ENCODE measurements around the gene KPNA5.

KPNA5 gene

GRCh38 chr6:116745176-116745575 lies 64.2 kb downstream of the KPNA5 start:
- FAIRE-seq: no peak
- TF ChIP-seq, protein P1, sequence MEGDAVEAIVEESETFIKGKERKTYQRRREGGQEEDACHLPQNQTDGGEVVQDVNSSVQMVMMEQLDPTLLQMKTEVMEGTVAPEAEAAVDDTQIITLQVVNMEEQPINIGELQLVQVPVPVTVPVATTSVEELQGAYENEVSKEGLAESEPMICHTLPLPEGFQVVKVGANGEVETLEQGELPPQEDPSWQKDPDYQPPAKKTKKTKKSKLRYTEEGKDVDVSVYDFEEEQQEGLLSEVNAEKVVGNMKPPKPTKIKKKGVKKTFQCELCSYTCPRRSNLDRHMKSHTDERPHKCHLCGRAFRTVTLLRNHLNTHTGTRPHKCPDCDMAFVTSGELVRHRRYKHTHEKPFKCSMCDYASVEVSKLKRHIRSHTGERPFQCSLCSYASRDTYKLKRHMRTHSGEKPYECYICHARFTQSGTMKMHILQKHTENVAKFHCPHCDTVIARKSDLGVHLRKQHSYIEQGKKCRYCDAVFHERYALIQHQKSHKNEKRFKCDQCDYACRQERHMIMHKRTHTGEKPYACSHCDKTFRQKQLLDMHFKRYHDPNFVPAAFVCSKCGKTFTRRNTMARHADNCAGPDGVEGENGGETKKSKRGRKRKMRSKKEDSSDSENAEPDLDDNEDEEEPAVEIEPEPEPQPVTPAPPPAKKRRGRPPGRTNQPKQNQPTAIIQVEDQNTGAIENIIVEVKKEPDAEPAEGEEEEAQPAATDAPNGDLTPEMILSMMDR (IDR thresholded peaks at IDR 0.05; ENCODE audit: insufficient read depth, missing control alignments): no peak
- DNase-seq (ENCODE audit: insufficient read length, low spot score): no peak

- FAIRE-seq: no peak
- DNase-seq (ENCODE audit: insufficient read length, low spot score): no peak
- TF ChIP-seq, protein P1 (IDR thresholded peaks at IDR 0.05; ENCODE audit: insufficient read depth, missing control alignments): no peak
These were observed 80.8 kb downstream of the KPNA5 start for GRCh38 chr6:116761779-116762178.

DNA sequence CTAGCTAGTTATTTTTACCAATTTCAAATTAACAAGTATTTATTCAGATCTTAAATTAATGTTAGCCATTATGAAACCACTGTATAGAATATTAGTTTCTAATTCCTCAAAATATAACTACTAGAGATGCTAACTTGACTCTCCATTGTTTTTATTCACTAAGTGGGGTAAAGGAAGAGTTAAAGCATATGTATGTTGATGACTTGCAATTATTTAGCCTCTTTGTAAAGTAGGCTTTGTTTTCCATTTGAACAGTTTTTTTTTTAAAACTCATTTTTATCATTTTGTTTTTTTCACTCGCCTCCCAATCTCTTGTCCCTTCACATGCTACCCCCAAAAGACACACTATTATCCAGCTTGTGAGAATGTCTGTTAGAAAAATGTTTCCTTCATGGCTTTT lies 81.2 kb downstream of the KPNA5 start:
- FAIRE-seq: no peak

GRCh38 chr6:116763048-116763447 lies 82.0 kb downstream of the KPNA5 start:
- TF ChIP-seq, protein P1 (IDR thresholded peaks at IDR 0.05; ENCODE audit: insufficient read depth, missing control alignments): no peak
- FAIRE-seq (no peak), DNase-seq (ENCODE audit: insufficient read length, low spot score) (no peak)

More for the DNA sequence above, 81.2 kb downstream of the KPNA5 start:
- TF ChIP-seq, protein P1 (IDR thresholded peaks at IDR 0.05; ENCODE audit: insufficient read depth, missing control alignments): no peak
- DNase-seq (ENCODE audit: insufficient read length, low spot score): no peak

DNA sequence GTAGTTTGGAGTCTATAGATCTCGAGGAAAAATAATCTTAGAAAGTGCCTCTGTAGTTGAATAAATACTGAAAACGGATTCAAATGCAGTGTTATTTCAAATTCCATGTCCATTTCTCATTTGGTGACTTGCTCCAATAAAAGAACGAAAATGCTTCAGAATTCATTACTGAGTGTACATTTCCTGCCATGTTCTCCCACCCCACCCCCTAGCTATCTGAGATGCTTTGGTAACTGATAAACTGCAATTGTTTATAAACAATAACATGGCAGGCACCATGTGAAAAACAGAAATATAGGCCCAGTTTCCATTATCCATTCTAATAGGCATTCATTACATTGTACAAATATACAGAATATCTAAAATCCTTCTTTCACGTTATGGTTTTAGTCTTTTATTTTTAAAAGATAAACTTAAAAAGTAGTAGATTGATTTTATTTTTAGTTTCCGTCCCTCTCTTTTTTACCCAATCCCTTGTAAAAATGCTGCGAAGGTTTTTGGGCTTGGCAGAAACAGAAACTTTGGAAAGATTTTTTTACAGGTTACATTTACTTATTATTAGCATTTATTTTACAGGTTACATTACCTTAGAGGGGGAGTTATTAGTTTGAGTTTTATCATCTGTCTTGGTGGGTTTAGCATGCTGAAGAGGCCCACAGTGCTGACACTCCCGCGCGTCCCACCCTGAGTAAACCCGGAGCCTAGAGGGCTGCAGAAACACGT lies 83.1 kb downstream of the KPNA5 start:
- FAIRE-seq: no peak

DNA sequence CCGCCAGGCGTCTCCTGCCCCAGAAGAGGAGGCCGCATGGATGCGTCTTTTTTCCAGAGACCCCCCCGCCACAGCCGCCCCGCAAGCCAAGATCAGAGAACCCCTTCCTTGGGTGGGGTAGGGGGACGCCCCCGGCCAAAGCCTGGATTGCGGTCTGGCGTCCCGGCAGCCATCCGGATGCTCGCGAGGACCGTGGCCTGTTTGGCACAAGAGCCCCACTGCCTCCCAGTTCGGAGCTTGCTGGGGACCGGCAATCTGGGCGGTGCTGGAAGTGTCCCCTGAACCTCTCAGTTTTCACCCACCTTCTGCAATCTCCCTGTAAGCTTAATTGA lies 83.6 kb downstream of the KPNA5 start:
- FAIRE-seq (no peak), DNase-seq (ENCODE audit: insufficient read length, low spot score) (no peak)

More for the DNA sequence above, 83.1 kb downstream of the KPNA5 start:
- TF ChIP-seq, protein P1 (IDR thresholded peaks at IDR 0.05; ENCODE audit: insufficient read depth, missing control alignments): no peak
- DNase-seq (ENCODE audit: insufficient read length, low spot score): no peak

More for the DNA sequence above, 83.6 kb downstream of the KPNA5 start:
- TF ChIP-seq, protein P1 (IDR thresholded peaks at IDR 0.05; ENCODE audit: insufficient read depth, missing control alignments): no peak

Data from D721Med (cell line).